ENCODE results near the gene CEP20.
"Not testable (repeated sequence)": the region's sequence is repeated elsewhere in the genome, so short reads cannot be mapped to it uniquely, and the experiment has no call there.

Gene CEP20

DNA sequence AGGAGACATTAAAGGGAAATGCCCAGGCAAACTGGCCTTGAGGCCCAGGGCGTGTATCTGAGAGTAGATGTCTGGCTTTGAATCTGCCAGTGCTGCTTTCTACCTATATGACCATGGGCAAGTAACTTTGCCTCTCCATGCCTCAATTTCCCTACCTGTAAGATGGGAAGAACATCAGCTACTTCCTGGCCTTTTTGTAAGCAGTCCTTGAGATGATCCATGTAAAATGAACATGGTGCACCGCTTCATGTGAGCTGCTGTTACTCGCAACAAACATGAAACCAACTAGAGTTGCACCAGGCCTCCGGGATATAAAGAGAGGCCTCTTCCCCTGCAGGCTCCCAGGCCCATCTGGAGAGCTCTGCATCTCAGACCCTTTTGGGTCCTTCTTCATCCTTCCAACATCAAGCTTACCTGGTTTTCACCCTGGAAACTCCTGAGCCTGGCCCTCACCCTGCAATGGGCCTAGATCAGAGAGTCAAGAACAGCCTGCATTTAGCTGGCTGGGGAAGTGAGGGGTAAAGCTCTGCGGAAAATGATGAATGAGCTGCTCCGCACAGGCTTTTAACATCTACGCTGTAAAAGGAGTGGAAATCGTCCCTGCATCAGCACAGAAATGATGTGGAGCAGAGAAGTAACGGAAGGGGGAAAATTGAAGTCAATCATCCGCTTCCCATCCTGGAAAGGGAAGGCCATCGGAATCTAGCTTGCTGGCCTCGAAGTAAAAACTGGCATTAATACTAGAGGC lies 29.3 kb downstream of the CEP20 start:
- H3K4me3 Mint-ChIP-seq, result no peak overlapping the region

GRCh38 chr16:15857724-15858560 lies 30.5 kb downstream of the CEP20 start:
- Mint-ChIP-seq H3K27me3 (ENCODE audit: low read depth) (peaks cover 54% of the 10 kb centered on the region), H3K9me3 (no peaks in the 10 kb centered on the region), H3K4me3 (peak overlapping the region; percentile 66), H3K4me1 (ENCODE audit: low read depth) (peaks cover 6% of the 10 kb centered on the region), H3K27ac (peak overlapping the region; percentile 1), H3K36me3 (ENCODE audit: low read depth) (no peaks in the 10 kb centered on the region)
- DNase-seq (ENCODE audit: low spot score), result no peak

More for the DNA sequence above, 29.3 kb downstream of the CEP20 start:
- Mint-ChIP-seq H3K36me3 (ENCODE audit: low read depth) (no peaks in the 10 kb centered on the region), H3K27ac (no peak overlapping the region), H3K4me1 (ENCODE audit: low read depth) (peaks cover 6% of the 10 kb centered on the region), H3K9me3 (no peaks in the 10 kb centered on the region), H3K27me3 (ENCODE audit: low read depth) (peaks cover 48% of the 10 kb centered on the region)
- no peak for DNase-seq (ENCODE audit: low spot score)

DNA sequence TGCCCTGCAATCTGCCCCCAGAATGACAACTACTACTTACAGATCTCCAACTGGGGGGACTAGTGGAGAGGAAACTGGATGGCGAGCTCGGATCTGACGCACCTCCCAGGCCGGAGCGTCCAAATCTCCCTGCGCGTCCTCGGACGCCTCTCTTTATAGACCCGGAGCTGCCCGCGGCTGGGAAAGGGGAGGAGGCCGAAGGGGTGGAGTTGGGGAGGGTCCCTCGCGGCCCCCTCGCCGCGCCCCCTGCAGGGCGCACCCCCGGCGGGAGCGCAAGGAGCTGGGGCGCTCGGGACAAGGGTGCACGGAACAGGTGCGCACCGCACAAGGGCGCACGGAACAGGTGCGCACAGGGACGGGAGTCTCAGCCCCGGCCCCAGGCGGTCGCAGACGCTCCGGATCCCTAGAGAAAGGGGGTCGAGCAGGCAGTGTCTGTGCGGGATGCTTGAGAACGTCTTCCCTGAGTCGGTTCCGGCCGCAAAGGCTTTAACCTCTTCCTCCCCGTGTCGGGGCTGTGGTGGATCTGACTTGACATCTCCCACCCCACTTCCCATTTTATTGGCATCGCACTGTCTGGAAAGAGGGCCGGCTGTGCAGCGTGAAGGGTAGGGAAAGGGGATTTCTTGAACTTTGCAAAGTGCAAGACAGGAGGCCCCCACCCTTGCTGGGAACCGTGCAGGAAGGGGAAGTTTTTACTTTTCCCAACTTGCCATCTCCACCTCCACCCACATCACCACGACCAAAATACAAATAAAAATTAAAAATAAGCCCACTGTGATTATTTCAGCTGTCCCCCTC lies 31.3 kb downstream of the CEP20 start, which contains the start of gene MYH11:
TSS of gene MYH11 (minus strand) at position 128 of the 798 bp plus-strand sequence. CDS start 18,776 bp downstream, outside the sequence.
- H3K27ac Mint-ChIP-seq, result peak within 1 kb of the TSS; percentile 1
- H3K4me3 Mint-ChIP-seq, result peak within 1 kb of the TSS; percentile 66
- peaks cover 6% of the 10 kb centered on the region for H3K4me1 Mint-ChIP-seq (ENCODE audit: low read depth)
- no peaks in the 10 kb centered on the region for H3K9me3 Mint-ChIP-seq
- no peak for DNase-seq (ENCODE audit: low spot score)
- no peaks in the 10 kb centered on the region for H3K36me3 Mint-ChIP-seq (ENCODE audit: low read depth)
- H3K27me3 Mint-ChIP-seq (ENCODE audit: low read depth), result peaks cover 54% of the 10 kb centered on the region

DNA sequence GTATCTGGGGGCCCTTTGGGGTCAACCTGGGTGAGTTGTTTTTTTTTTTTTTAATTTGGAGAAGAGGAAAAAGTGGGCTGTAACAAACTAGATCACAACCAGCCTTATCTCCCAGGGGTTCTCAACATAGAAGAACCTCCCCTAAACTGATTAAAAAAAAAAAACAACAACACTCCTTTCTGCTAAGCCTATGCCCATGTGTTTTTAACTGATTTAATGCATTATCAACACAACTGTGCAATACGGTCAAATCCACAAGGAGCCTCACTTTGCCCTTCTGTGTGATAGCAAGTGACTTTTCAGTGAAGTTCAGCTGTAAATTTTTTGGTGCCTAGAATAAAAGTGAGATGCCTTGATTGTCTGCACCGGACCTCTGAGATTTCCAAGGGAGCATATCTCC lies 32.2 kb downstream of the CEP20 start:
- Mint-ChIP-seq H3K4me3 (no peak overlapping the region), H3K27me3 (ENCODE audit: low read depth) (peaks cover 58% of the 10 kb centered on the region), H3K27ac (no peak overlapping the region), H3K9me3 (no peaks in the 10 kb centered on the region), H3K36me3 (ENCODE audit: low read depth) (no peaks in the 10 kb centered on the region), H3K4me1 (ENCODE audit: low read depth) (peaks cover 6% of the 10 kb centered on the region)
- DNase-seq (ENCODE audit: low spot score), result no peak

DNA sequence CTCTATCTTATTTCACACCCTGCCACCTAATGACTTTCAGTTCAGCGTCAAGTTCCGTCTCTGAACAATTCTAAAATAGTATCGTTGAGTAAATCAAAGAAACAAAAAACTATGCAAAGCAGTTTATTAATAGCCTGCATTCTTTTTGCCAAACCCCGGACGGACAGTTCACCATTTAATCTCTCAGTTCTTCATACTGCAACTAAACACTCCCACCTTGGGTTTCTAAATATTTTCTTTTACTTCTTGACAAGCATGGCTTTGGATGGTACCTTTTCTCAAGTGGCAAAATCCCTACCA lies 32.7 kb downstream of the CEP20 start:
- Mint-ChIP-seq H3K27ac (no peak overlapping the region), H3K9me3 (no peaks in the 10 kb centered on the region), H3K36me3 (ENCODE audit: low read depth) (no peaks in the 10 kb centered on the region), H3K27me3 (ENCODE audit: low read depth) (peaks cover 54% of the 10 kb centered on the region), H3K4me3 (no peak overlapping the region), H3K4me1 (ENCODE audit: low read depth) (peaks cover 6% of the 10 kb centered on the region)
- no peak for DNase-seq (ENCODE audit: low spot score)

DNA sequence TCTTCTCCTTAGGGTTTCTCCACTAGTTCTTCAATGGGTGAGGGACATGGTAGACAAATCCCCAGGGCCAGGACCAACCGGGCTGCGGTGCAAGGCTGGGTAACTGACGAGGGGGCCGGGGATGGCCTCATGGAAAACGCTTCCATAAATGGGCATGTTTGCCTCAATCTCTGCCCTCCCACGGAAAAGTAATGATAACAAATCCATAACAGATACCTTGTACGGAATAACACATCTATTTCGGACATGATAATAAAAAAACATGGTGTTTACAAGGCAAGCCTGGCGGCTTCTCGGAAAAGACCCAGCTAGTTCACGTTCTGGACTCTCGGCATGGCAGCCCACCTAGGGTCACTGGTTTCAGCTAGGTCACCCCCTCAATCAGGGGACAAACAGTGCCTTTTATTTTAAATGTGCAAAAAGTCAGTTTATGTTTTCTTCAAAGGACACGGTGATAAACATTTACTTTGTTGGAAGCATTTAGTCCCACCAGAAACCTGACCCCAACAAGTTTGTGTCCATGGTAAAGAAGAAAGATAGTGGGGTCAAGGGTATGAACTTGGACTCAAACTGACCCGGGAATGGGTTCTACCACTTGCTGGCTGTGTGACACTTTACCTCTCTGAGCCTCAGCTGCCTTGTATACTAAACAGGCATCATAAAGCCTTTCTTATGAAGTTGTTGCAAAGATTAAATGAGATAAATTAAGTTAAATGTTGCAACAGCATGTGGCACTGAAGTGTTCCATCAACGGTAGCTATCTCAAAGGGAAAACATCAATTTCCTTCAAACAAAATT lies 33.3 kb downstream of the CEP20 start:
- Mint-ChIP-seq H3K9me3 (no peaks in the 10 kb centered on the region), H3K27me3 (ENCODE audit: low read depth) (peaks cover 54% of the 10 kb centered on the region), H3K27ac (no peak overlapping the region), H3K4me3 (no peak overlapping the region), H3K4me1 (ENCODE audit: low read depth) (peaks cover 6% of the 10 kb centered on the region), H3K36me3 (ENCODE audit: low read depth) (no peaks in the 10 kb centered on the region)
- no peak for DNase-seq (ENCODE audit: low spot score)

GRCh38 chr16:15854061-15854460 lies 34.3 kb downstream of the CEP20 start:
- Mint-ChIP-seq H3K9me3 (no peaks in the 10 kb centered on the region), H3K4me1 (ENCODE audit: low read depth) (peaks cover 6% of the 10 kb centered on the region), H3K27ac (no peak overlapping the region), H3K36me3 (ENCODE audit: low read depth) (no peaks in the 10 kb centered on the region), H3K27me3 (ENCODE audit: low read depth) (peaks cover 47% of the 10 kb centered on the region), H3K4me3 (no peak overlapping the region)
- DNase-seq (ENCODE audit: low spot score), result no peak

- Mint-ChIP-seq H3K36me3 (ENCODE audit: low read depth) (no peaks in the 10 kb centered on the region), H3K9me3 (no peaks in the 10 kb centered on the region), H3K4me3 (no peak overlapping the region), H3K27ac (no peak overlapping the region), H3K27me3 (ENCODE audit: low read depth) (peaks cover 44% of the 10 kb centered on the region), H3K4me1 (ENCODE audit: low read depth) (peaks cover 6% of the 10 kb centered on the region)
- DNase-seq (ENCODE audit: low spot score), result no peak
Observed at GRCh38 chr16:15853021-15853420, 35.4 kb downstream of the CEP20 start.

GRCh38 chr16:15850555-15850954 lies 37.8 kb downstream of the CEP20 start:
- not testable (repeated sequence) for H3K9me3 Mint-ChIP-seq; H3K4me1 Mint-ChIP-seq (ENCODE audit: low read depth); DNase-seq (ENCODE audit: low spot score); H3K36me3 Mint-ChIP-seq (ENCODE audit: low read depth); H3K4me3 Mint-ChIP-seq; H3K27ac Mint-ChIP-seq
- H3K27me3 Mint-ChIP-seq (ENCODE audit: low read depth), result peaks cover 28% of the 10 kb centered on the region

DNA sequence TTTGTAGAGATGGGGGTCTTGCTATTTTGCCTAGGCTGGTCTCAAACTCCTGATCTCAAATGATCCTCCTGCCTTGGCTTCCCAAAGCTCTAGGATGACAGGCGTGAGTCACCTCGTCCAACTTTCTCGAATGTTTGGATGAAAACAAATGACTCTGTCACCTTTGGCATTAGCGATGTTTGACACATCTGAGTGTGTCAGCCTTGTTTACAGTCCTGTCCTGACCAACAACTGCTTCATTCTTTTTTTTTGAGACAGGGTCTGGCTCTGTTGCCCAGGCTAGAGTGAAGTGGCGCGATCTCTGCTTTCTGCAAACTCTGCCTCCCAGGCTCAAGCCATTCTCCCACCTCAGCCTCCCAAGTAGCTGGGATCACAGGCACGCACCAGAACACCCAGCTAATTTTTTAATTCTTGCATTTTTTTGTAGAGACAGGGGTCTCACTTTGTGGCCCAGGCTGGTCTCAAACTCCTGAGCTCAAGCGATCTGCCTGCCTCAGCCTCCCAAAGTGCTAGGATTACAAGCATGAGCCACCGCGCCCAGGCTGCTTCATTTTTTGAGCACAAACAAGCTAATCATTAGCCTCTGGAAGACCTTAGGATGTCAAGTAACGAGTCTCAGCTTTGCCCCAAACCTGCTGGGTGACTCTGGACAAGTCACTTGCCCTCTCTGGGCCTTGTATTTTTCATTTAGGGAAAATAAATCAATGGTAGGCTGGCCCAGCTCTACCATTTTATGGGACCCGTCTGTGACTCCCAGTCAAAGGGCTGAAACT lies 39.0 kb downstream of the CEP20 start:
- H3K4me1 Mint-ChIP-seq (ENCODE audit: low read depth), result no peaks in the 10 kb centered on the region
- peaks cover 19% of the 10 kb centered on the region for H3K27me3 Mint-ChIP-seq (ENCODE audit: low read depth)
- H3K9me3 Mint-ChIP-seq, result no peaks in the 10 kb centered on the region
- H3K27ac Mint-ChIP-seq, result no peak overlapping the region
- no peak for DNase-seq (ENCODE audit: low spot score)
- no peaks in the 10 kb centered on the region for H3K36me3 Mint-ChIP-seq (ENCODE audit: low read depth)
- H3K4me3 Mint-ChIP-seq, result no peak overlapping the region

DNA sequence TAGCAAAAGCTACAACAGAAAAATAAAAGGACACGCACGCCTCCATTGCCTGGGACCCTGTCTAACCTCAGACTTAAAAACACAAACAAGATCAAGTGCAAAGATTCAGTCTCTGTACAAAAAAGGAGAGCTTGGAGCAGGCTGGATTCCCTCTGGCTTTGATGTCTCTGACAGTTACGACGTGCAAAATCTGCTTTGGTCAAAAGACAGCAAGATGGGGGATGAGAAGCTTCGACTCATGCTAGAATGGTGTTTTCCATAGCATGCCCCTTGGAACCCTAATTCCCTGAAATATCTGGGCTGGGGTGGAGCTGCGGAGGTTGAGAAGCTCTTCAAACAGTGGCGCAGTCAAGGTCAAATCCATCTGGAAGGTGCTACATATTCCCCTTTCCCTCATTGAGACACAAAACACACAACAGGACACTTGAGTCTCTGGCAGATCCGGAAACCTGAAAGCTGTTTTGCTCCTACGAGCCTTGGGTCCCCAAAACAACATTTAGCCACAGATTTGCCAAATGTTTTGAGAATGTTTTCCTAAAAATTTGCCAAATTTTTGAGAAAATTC lies 40.7 kb downstream of the CEP20 start:
- Mint-ChIP-seq H3K36me3 (ENCODE audit: low read depth) (no peaks in the 10 kb centered on the region), H3K27ac (no peak overlapping the region), H3K9me3 (no peaks in the 10 kb centered on the region), H3K4me1 (ENCODE audit: low read depth) (no peaks in the 10 kb centered on the region), H3K4me3 (no peak overlapping the region), H3K27me3 (ENCODE audit: low read depth) (peaks cover 10% of the 10 kb centered on the region)
- no peak for DNase-seq (ENCODE audit: low spot score)

GRCh38 chr16:15846510-15846909 lies 41.9 kb downstream of the CEP20 start:
- Mint-ChIP-seq H3K9me3 (no peaks in the 10 kb centered on the region), H3K27ac (no peak overlapping the region), H3K36me3 (ENCODE audit: low read depth) (no peaks in the 10 kb centered on the region), H3K4me1 (ENCODE audit: low read depth) (no peaks in the 10 kb centered on the region), H3K4me3 (no peak overlapping the region), H3K27me3 (ENCODE audit: low read depth) (peaks cover 8% of the 10 kb centered on the region)
- no peak for DNase-seq (ENCODE audit: low spot score)
